ENCODE data around the gene MRPS23. TPM values are rescaled to one million over a fixed set of nuclear protein-coding genes. Genes with fewer than 3 reads are reported as not detected.

The MRPS23 gene
- total RNA-seq, 1 donor, result 20.1 TPM

GRCh38 chr17:57858838-57859237 is 9.0 kb upstream of the MRPS23 start:
- no peak for TF ChIP-seq CTCF (IDR thresholded peaks at IDR 0.05; ENCODE audit: insufficient read depth, low read length)
- DNase-seq (ENCODE audit: low read depth), result no peak
- H3K4me3 ChIP-seq (ENCODE audit: low read depth, low read length), result no peak overlapping the region

- TF ChIP-seq CTCF (IDR thresholded peaks at IDR 0.05; ENCODE audit: insufficient read depth, low read length), result no peak
- DNase-seq (ENCODE audit: low read depth), result no peak
- H3K4me3 ChIP-seq (ENCODE audit: low read depth, low read length), result no peak overlapping the region
These were observed 7.2 kb upstream of the MRPS23 start for GRCh38 chr17:57856792-57857620.

- DNase-seq (ENCODE audit: low read depth), result no peak
- no peak overlapping the region for H3K4me3 ChIP-seq (ENCODE audit: low read depth, low read length)
- no peak for TF ChIP-seq CTCF (IDR thresholded peaks at IDR 0.05; ENCODE audit: insufficient read depth, low read length)
These were observed 5.7 kb upstream of the MRPS23 start for GRCh38 chr17:57855391-57856035.

- TF ChIP-seq CTCF (IDR thresholded peaks at IDR 0.05; ENCODE audit: insufficient read depth, low read length), result no peak
- no peak overlapping the region for H3K4me3 ChIP-seq (ENCODE audit: low read depth, low read length)
- DNase-seq (ENCODE audit: low read depth), result no peak
These were observed 3.9 kb upstream of the MRPS23 start for GRCh38 chr17:57853695-57854094.

GRCh38 chr17:57852955-57853328 is 3.1 kb upstream of the MRPS23 start:
- TF ChIP-seq CTCF (IDR thresholded peaks at IDR 0.05; ENCODE audit: insufficient read depth, low read length), result no peak
- no peak overlapping the region for H3K4me3 ChIP-seq (ENCODE audit: low read depth, low read length)
- DNase-seq (ENCODE audit: low read depth), result no peak

- DNase-seq (ENCODE audit: low read depth), result no peak
- no peak overlapping the region for H3K4me3 ChIP-seq (ENCODE audit: low read depth, low read length)
- no peak for TF ChIP-seq CTCF (IDR thresholded peaks at IDR 0.05; ENCODE audit: insufficient read depth, low read length)
These were observed 2.5 kb upstream of the MRPS23 start for GRCh38 chr17:57852092-57852954.

Data from fibroblast of the aortic adventitia (primary cell).